CD14-positive monocyte (primary cell): ENCODE results near the gene GCA. TPM values are rescaled to one million over a fixed set of nuclear protein-coding genes. Genes with fewer than 3 reads are reported as not detected.

Source experiments
- DNase-seq, 3 donors: peaks; one replicate each; pipeline ENCODE4 v3.0.0-alpha.2; 2011 to 2022
- H2AFZ ChIP-seq: 2 replicates; pipeline ENCODE4 v1.6.0; 2012; ENCODE audit warnings: mild to moderate bottlenecking, low read depth, low read length, inconsistent platforms; ENCODE audit not compliant: insufficient read depth, poor library complexity, severe bottlenecking
- H3K27ac ChIP-seq, 2 donors: 1 replicate in 1 of 2; 2 replicates in 1 of 2; pipeline ENCODE4 v1.5.1; 2012 to 2013; ENCODE audit warnings: low read length in 2 of 2, control low read depth in 1 of 2, inconsistent platforms in 1 of 2, low read depth in 1 of 2, mild to moderate bottlenecking in 1 of 2
- H3K27me3 ChIP-seq, 2 donors: one replicate each; pipeline versions ENCODE4 v1.6.0 to v1.6.1; 2011 to 2013; ENCODE audit warnings: low read length in 2 of 2; ENCODE audit not compliant: control insufficient read depth in 2 of 2, insufficient read depth in 2 of 2
- H3K36me3 ChIP-seq, 2 donors: replicated peaks in 1 of 2; 1 replicate in 1 of 2; 2 replicates in 1 of 2; pipeline versions ENCODE4 v1.5.1 to v1.6.1; 2012 to 2013; ENCODE audit warnings: low read length in 2 of 2, control low read depth in 1 of 2, inconsistent platforms in 1 of 2, mild to moderate bottlenecking in 1 of 2; ENCODE audit not compliant: insufficient read depth in 2 of 2, control insufficient read depth in 1 of 2
- H3K4me1 ChIP-seq, 2 donors: 1 replicate in 1 of 2; 2 replicates in 1 of 2; pipeline versions ENCODE4 v1.5.1 to v1.6.1; 2012 to 2013; ENCODE audit warnings: low read length in 2 of 2, control low read depth in 1 of 2, inconsistent platforms in 1 of 2, mild to moderate bottlenecking in 1 of 2, moderate library complexity in 1 of 2; ENCODE audit not compliant: insufficient read depth in 2 of 2, control insufficient read depth in 1 of 2
- H3K4me2 ChIP-seq: replicated peaks from 2 replicates; pipeline ENCODE3; 2012; ENCODE audit warnings: low read length, moderate library complexity, mild to moderate bottlenecking; ENCODE audit not compliant: poor library complexity, severe bottlenecking; ENCODE audit errors: extremely low read depth
- H3K4me3 ChIP-seq, 3 experiments: fragments of 200-600 bp in 1 of 3; sonication (generic) in 1 of 3; replicated peaks in 1 of 3; 1 replicate in 2 of 3; 2 replicates in 1 of 3; pipeline ENCODE4 v1.5.1; 2011 to 2013; ENCODE audit warnings: low read length in 3 of 3, mild to moderate bottlenecking in 3 of 3, control low read depth in 2 of 3, low read depth in 2 of 3, inconsistent platforms in 1 of 3, moderate library complexity in 1 of 3
- H3K79me2 ChIP-seq: 2 replicates; pipeline ENCODE4 v1.6.0; 2012; ENCODE audit warnings: mild to moderate bottlenecking, control low read depth, inconsistent platforms, low read length, moderate library complexity; ENCODE audit not compliant: insufficient read depth
- H3K9ac ChIP-seq: 2 replicates; pipeline ENCODE4 v1.6.0; 2017; ENCODE audit warnings: low read length, mild to moderate bottlenecking; ENCODE audit not compliant: insufficient read depth, poor library complexity, severe bottlenecking
- H3K9me3 ChIP-seq, 2 donors: replicated peaks in 1 of 2; 1 replicate in 1 of 2; 2 replicates in 1 of 2; pipeline versions ENCODE4 v1.5.1 to v1.6.1; 2012 to 2013; ENCODE audit warnings: low read length in 2 of 2, control low read depth in 1 of 2; ENCODE audit not compliant: control insufficient read depth in 1 of 2, insufficient read depth in 1 of 2
- H4K20me1 ChIP-seq: 2 replicates; pipeline ENCODE4 v1.6.0; 2012; ENCODE audit warnings: mild to moderate bottlenecking, low read length, control low read depth, moderate library complexity; ENCODE audit not compliant: insufficient read depth
- H3K27ac Mint-ChIP-seq, 7 donors: one replicate each; pipeline ENCODE4 v1.8.0; 2020; ENCODE audit warnings: mild to moderate bottlenecking in 7 of 7, mixed read lengths in 7 of 7, moderate library complexity in 6 of 7, inconsistent platforms in 2 of 7
- H3K27me3 Mint-ChIP-seq, 3 donors: one replicate each; pipeline ENCODE4 v1.8.0; 2021 to 2022; ENCODE audit warnings: low read depth in 3 of 3, mild to moderate bottlenecking in 3 of 3, mixed read lengths in 3 of 3, moderate library complexity in 3 of 3, inconsistent platforms in 1 of 3
- H3K36me3 Mint-ChIP-seq, 2 donors: one replicate each; pipeline ENCODE4 v1.8.0; 2020; ENCODE audit warnings: mixed read lengths in 2 of 2, inconsistent platforms in 1 of 2, mild to moderate bottlenecking in 1 of 2
- H3K4me1 Mint-ChIP-seq: one replicate; pipeline ENCODE4 v1.8.0; 2020; ENCODE audit warnings: mild to moderate bottlenecking, mixed read lengths
- H3K4me3 Mint-ChIP-seq, 2 donors: one replicate each; pipeline ENCODE4 v1.8.0; 2020; ENCODE audit warnings: mild to moderate bottlenecking in 2 of 2, mixed read lengths in 2 of 2, moderate library complexity in 1 of 2
- H3K9me3 Mint-ChIP-seq, 7 donors: one replicate each; pipeline ENCODE4 v1.8.0; 2020 to 2022; ENCODE audit warnings: mixed read lengths in 7 of 7, mild to moderate bottlenecking in 6 of 7, moderate library complexity in 6 of 7, inconsistent platforms in 2 of 7
- WGBS: methylation state at CpG from one replicate; pipeline ENCODE4 v1.1.5; 2013; ENCODE audit warnings: missing lambda C conversion rate; ENCODE audit not compliant: insufficient coverage; 5-methylcytosine and 5-hydroxymethylcytosine counted together
- intact Hi-C, 2 donors: fragments of 100-400 bp; cut with micrococcal nuclease; formaldehyde crosslinking; loops; one replicate each; pipeline versions ENCODE4 v1.15.0 to v1.15.1; 2023
- polyA plus RNA-seq, 3 donors: library from polyadenylated mRNA; depleted of rRNA in 1 of 3; unstranded in 2 of 3; stranded (reverse) in 1 of 3; fragments of 300-500 nt in 2 of 3; fragments of >200 nt in 1 of 3; fragmentation: Illumina TruSeq in 2 of 3; gene quantifications; 1 replicate in 2 of 3; 2 replicates in 1 of 3; pipeline ENCODE4 v1.2.3, GENCODE V29; 2012 to 2021
- TF ChIP-seq, protein P1 (sequence below): fragments of 200-600 bp; IDR thresholded peaks from one replicate; pipeline ENCODE4 v1.8.0; 2022; ENCODE audit warnings: antibody characterized with exemption, mild to moderate bottlenecking

GCA gene
- polyA plus RNA-seq, 3 donors = 129 to 441 (median 400) TPM

DNA sequence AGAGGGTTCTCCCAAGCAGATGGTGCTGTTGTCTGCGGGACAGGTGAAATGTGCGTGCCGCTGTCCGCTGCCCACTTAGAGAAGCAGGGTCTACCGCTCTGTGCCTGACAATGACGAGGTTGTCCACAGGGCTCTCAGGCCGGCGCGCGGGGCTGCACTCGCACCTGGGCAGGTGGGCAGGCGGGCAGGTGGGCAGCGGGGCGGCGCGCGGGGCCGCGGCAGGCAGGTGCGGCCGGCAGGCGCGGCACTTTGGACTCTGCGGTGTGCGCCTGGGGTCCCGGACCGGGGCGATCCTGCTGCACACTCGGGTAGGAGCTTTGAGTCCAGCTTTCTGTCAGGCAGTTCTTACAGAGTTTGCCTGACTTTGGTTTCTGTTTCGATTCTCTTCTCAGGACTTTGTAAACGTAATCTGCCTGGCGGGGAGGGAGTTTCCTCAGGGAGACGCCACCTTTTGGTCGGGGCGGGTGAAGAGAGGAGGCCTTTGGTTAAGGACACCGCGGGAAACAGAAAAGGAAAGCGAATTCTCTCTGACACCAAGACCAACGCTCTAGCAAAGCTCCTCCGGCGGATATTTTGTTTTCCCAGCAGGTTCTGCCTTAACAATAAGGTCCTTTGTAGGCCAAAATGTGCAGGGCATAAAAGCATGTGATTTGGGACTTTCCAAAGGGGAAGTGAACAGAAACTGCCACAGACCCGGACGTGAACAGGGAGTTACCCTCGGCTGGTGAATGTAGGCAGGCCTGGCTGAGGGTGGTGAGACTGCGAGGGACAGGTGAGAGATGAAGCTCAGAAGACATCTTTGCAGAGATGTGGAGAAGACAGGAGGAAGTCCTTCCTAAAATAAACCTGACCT lies 25.4 kb upstream of the GCA start, which contains the start of gene IFIH1:
Gene IFIH1, minus strand, starts transcription at position 357 of the 853 bp plus-strand sequence. CDS start 377 bp downstream, outside the sequence.
- peaks cover 27% of the 10 kb centered on the region for H4K20me1 ChIP-seq
- H3K9ac ChIP-seq = peak within 1 kb of the TSS; percentile 99
- H3K27me3 Mint-ChIP-seq = no peaks in the 10 kb centered on the region
- H3K4me1 ChIP-seq = peaks cover 27 to 45% of the 10 kb centered on the region in 2 donors
- WGBS = under 1% methylated on average over 32 of the region's 45 CpGs
- H3K9me3 ChIP-seq = no peaks in the 10 kb centered on the region
- peak; percentile 91 to 96 (median 92) for DNase-seq
- H3K27ac ChIP-seq = peak within 1 kb of the TSS; percentile 98 to 100
- peak within 1 kb of the TSS; percentile 85 for H2AFZ ChIP-seq
- peaks cover 57% of the 10 kb centered on the region for H3K4me1 Mint-ChIP-seq
- no peaks in the 10 kb centered on the region for H3K27me3 ChIP-seq
- TF ChIP-seq, protein P1, sequence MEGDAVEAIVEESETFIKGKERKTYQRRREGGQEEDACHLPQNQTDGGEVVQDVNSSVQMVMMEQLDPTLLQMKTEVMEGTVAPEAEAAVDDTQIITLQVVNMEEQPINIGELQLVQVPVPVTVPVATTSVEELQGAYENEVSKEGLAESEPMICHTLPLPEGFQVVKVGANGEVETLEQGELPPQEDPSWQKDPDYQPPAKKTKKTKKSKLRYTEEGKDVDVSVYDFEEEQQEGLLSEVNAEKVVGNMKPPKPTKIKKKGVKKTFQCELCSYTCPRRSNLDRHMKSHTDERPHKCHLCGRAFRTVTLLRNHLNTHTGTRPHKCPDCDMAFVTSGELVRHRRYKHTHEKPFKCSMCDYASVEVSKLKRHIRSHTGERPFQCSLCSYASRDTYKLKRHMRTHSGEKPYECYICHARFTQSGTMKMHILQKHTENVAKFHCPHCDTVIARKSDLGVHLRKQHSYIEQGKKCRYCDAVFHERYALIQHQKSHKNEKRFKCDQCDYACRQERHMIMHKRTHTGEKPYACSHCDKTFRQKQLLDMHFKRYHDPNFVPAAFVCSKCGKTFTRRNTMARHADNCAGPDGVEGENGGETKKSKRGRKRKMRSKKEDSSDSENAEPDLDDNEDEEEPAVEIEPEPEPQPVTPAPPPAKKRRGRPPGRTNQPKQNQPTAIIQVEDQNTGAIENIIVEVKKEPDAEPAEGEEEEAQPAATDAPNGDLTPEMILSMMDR = peak; percentile 38
- peak within 1 kb of the TSS; percentile 100 for H3K27ac Mint-ChIP-seq
- peaks cover 7 to 11% of the 10 kb centered on the region in 2 donors for H3K36me3 Mint-ChIP-seq
- no peaks in the 10 kb centered on the region for H3K36me3 ChIP-seq
- peaks cover 47% of the 10 kb centered on the region for H3K79me2 ChIP-seq
- peak within 1 kb of the TSS; percentile 94 to 99 for H3K4me3 Mint-ChIP-seq
- intact Hi-C loops = no loop called here
- H3K4me3 ChIP-seq = peak within 1 kb of the TSS; percentile 68 to 98 (median 93)
- no peaks in the 10 kb centered on the region for H3K9me3 Mint-ChIP-seq
- peak within 1 kb of the TSS; percentile 90 for H3K4me2 ChIP-seq

GRCh38 chr2:162320864-162321517 lies 22.9 kb upstream of the GCA start:
- no peak overlapping the region for H3K4me2 ChIP-seq
- H3K79me2 ChIP-seq = peaks cover 25% of the 10 kb centered on the region

More at GRCh38 chr2:162320864-162321517, 22.9 kb upstream of the GCA start:
- no peak overlapping the region for H3K4me3 ChIP-seq
- H3K9me3 ChIP-seq = no peaks in the 10 kb centered on the region
- TF ChIP-seq, protein P1 = no peak
- H3K4me1 Mint-ChIP-seq = peaks cover 39% of the 10 kb centered on the region
- H4K20me1 ChIP-seq = peaks cover 8% of the 10 kb centered on the region
- no peak overlapping the region for H2AFZ ChIP-seq
- DNase-seq = no peak
- H3K27ac Mint-ChIP-seq = peak overlapping the region in 1 of 7 donors; percentile 100
- intact Hi-C loops = no loop called here
- H3K4me3 Mint-ChIP-seq = no peak overlapping the region
- H3K36me3 Mint-ChIP-seq = no peaks in the 10 kb centered on the region
- peaks cover 0 to 2% (median 0%) of the 10 kb centered on the region in 7 donors for H3K9me3 Mint-ChIP-seq
- no peak overlapping the region for H3K9ac ChIP-seq
- peaks cover 21 to 30% of the 10 kb centered on the region in 2 donors for H3K4me1 ChIP-seq
- no CpG with 5 or more reads among the region's 1 CpG for WGBS
- H3K36me3 ChIP-seq = no peaks in the 10 kb centered on the region
- no peak overlapping the region for H3K27ac ChIP-seq
- no peaks in the 10 kb centered on the region for H3K27me3 ChIP-seq
- peaks cover 0 to 2% (median 0%) of the 10 kb centered on the region in 3 donors for H3K27me3 Mint-ChIP-seq
